H1 (cell line): ENCODE results near the gene GRK7. TPM values are rescaled to one million over a fixed set of nuclear protein-coding genes. Genes with fewer than 3 reads are reported as not detected.

Experiments
- polyA plus RNA-seq, 7 experiments: library from polyadenylated mRNA; depleted of rRNA in 3 of 7; stranded (reverse) in 5 of 7; unstranded in 2 of 7; fragments of >200 nt in 5 of 7; fragments of 200-250 nt in 2 of 7; gene quantifications; 1 replicate in 5 of 7; 2 replicates in 1 of 7; 4 replicates in 1 of 7; pipeline versions ENCODE4 v1.2.1 to v1.2.3, GENCODE V29; 2011 to 2013; ENCODE audit warnings: missing spikeins in 2 of 7, mixed read lengths in 2 of 7
- small RNA-seq: library from polyadenylated mRNA; stranded (forward); fragments of <200 nt; extraction: miRNeasy Mini kit (QIAGEN cat#:217004); gene quantifications from one replicate; pipeline ENCODE3, GENCODE V24; 2013; ENCODE audit not compliant: insufficient read depth
- total RNA-seq: library from RNA; stranded (reverse); fragmentation: NEBNext Ultra II Directional; extraction: Animal tissue kit (Norgen Biotek cat#: 25700); gene quantifications from 2 replicates; pipeline ENCODE4 v1.2.1, GENCODE V29; 2021

GRK7 gene
- total and polyA plus RNA-seq, 2 of the 8 experiments (the other 6 are each of a cell fraction or from before 2014, with no cell fraction given) = not detected

Small RNA genes within 50 kb of the gene (small RNA-seq; reads per million reads assigned to genes)
- gene AC112771.1 = not detected

Other genes starting within 250 kb of the GRK7 start
- 108 and 113 TPM in 2 replicates for gene RNF7, start 25.1 kb upstream of the GRK7 start, total RNA-seq
- 59.5 and 78.4 TPM in 2 replicates for gene RNF7, start 25.1 kb upstream of the GRK7 start, polyA plus RNA-seq (2011; rRNA removed)
- 233 and 250 TPM in 2 replicates for gene ATP1B3, start 113.2 kb downstream of the GRK7 start, total RNA-seq
- 162 and 342 TPM in 2 replicates for gene ATP1B3, start 113.2 kb downstream of the GRK7 start, polyA plus RNA-seq (2011; rRNA removed)